HepG2 (cell line): ENCODE measurements around the gene MAPKAPK3.

ENCODE experiments used
- ATF7 ChIP-seq, 2 experiments: fragments of 450-650 bp in 1 of 2; sonication (generic) in 1 of 2; formaldehyde crosslinking in 1 of 2; IDR thresholded peaks; 2 replicates each; pipeline versions ENCODE4 v1.4.0 to v1.6.1; 2016 to 2020; ENCODE audit warnings: antibody characterized with exemption in 1 of 2, mild to moderate bottlenecking in 1 of 2, missing genetic modification reagents in 1 of 2
- CHCHD3 ChIP-seq: sonication (generic); formaldehyde crosslinking; IDR thresholded peaks from 2 replicates; pipeline ENCODE4 v1.8.0; 2022; ENCODE audit warnings: mild to moderate bottlenecking, missing genetic modification reagents, moderate library complexity
- FOXJ3 ChIP-seq: sonication (generic); formaldehyde crosslinking; IDR thresholded peaks from 2 replicates; pipeline ENCODE4 v1.4.0; 2020; ENCODE audit warnings: missing genetic modification reagents, mild to moderate bottlenecking, borderline replicate concordance
- MBD4 ChIP-seq: IDR thresholded peaks from 2 replicates; pipeline ENCODE4 v1.6.1; 2012; ENCODE audit warnings: low read length, inconsistent platforms, borderline replicate concordance
- PITX1 ChIP-seq: sonication (generic); formaldehyde crosslinking; IDR thresholded peaks from 2 replicates; pipeline ENCODE4 v1.5.1; 2020; ENCODE audit warnings: mild to moderate bottlenecking, missing genetic modification reagents
- RBM39 ChIP-seq: fragments of 200-400 bp; formaldehyde crosslinking; IDR thresholded peaks from one replicate; pipeline ENCODE4 v1.6.1; 2018; ENCODE audit warnings: antibody characterized with exemption, mild to moderate bottlenecking, low read depth, low read length; ENCODE audit not compliant: poor library complexity, severe bottlenecking
- ZBTB8A ChIP-seq: sonication (generic); formaldehyde crosslinking; IDR thresholded peaks from 2 replicates; pipeline ENCODE4 v1.4.0; 2020; ENCODE audit warnings: mild to moderate bottlenecking, low read depth, missing genetic modification reagents, borderline replicate concordance
- ZSCAN9 ChIP-seq: IDR thresholded peaks from 2 replicates; pipeline ENCODE4 v1.6.1; 2016; ENCODE audit warnings: borderline replicate concordance

DNA sequence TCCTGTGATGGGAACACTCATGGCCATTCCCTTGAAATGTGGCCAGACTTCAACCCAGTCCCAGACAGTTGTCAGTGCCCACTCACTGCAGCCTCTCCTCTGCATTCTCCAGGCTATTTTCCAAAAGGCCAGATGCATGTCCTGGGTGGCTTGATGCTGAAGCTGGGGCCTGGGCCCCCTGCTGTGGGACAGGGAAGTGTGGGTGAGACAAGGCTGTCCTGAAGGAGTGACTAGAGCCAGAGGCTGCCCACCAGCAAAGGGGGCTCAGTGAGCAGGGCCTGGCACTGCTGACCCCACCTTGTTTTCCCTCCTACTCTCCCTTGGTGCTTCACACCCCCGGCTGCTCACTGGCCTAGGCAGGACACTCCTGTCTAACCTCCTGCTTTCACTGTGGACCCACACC lies 17.2 kb upstream of the MAPKAPK3 start:
- TF ChIP-seq CHCHD3 (no peak), ZSCAN9 (no peak), ATF7 (IDR thresholded peaks at IDR 0.05) (no peak), ATF7 (CRISPR knock-in tag; IDR thresholded peaks at IDR 0.05) (no peak), MBD4 (no peak), PITX1 (CRISPR knock-in tag) (no peak), RBM39 (no peak), FOXJ3 (CRISPR knock-in tag) (no peak), ZBTB8A (CRISPR knock-in tag) (no peak)
